ENCODE data around the gene C16orf95.

DNA sequence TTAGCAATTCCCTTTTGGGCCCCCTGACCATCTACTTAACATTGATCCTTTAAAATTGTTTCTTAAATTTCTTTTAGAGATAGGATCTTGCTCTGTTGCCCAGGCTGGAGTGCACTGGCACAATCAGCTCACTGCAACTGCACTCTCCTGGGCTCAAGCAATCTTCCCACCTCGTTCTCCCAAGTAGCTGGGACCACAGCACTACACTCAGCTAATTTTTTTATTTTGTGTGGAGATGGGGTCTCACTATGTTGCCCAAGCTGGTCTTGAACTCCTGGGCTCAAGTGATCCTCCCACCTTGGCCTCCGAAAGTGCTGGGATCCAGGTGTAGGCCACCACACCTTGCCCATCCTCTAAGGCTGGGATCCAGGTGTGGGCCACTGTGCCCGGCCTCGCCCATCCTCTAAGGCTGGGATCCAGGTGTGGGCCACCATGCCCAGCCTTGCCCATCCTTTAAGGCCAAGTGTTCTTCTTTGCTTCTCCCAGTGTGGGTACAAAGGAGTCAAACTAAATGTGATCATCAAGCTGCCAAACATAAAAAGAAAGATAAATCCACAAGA is 13.2 kb downstream of the C16orf95 start:
- TF ChIP-seq, protein P1, sequence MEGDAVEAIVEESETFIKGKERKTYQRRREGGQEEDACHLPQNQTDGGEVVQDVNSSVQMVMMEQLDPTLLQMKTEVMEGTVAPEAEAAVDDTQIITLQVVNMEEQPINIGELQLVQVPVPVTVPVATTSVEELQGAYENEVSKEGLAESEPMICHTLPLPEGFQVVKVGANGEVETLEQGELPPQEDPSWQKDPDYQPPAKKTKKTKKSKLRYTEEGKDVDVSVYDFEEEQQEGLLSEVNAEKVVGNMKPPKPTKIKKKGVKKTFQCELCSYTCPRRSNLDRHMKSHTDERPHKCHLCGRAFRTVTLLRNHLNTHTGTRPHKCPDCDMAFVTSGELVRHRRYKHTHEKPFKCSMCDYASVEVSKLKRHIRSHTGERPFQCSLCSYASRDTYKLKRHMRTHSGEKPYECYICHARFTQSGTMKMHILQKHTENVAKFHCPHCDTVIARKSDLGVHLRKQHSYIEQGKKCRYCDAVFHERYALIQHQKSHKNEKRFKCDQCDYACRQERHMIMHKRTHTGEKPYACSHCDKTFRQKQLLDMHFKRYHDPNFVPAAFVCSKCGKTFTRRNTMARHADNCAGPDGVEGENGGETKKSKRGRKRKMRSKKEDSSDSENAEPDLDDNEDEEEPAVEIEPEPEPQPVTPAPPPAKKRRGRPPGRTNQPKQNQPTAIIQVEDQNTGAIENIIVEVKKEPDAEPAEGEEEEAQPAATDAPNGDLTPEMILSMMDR (IDR thresholded peaks at IDR 0.05): no peak
- no peak for TF ChIP-seq EZH2 (IDR thresholded peaks at IDR 0.05)
